PC-9 (cell line): Measurements from ENCODE around the gene RANBP10. TPM values are rescaled to one million over a fixed set of nuclear protein-coding genes. Genes with fewer than 3 reads are reported as not detected.
A peak's percentile ranks its signal among the peaks of the same experiment; 100 is the strongest.

Experiments used
- BruUV-seq: library from RNA; stranded (reverse); fragments of 400-500 nt; replicated peaks from 2 replicates; lab custom pipeline; 2021; lab: Mats Ljungman, UMichigan
- CTCF ChIA-PET: fragments of 300-600 bp; sonication (Branson Sonifier 250); formaldehyde crosslinking; loops from one replicate; lab custom pipeline; 2022; ENCODE audit warnings: antibody characterized with exemption; lab: Charles Lee
- POLR2A ChIA-PET: fragments of 300-600 bp; sonication (Branson Sonifier 250); formaldehyde crosslinking; loops from one replicate; lab custom pipeline; 2022; ENCODE audit warnings: antibody characterized with exemption; ENCODE audit not compliant: unreplicated experiment; lab: Charles Lee
- DNase-seq, 2 experiments: peaks; one replicate each; pipeline versions ENCODE4 v3.0.0 to v3.0.0-alpha.2; 2015 to 2022; ENCODE audit warnings: mixed read lengths in 1 of 2
- H2AFZ ChIP-seq: fragments of 200-600 bp; sonication (generic); 2 replicates; pipeline ENCODE4 v1.8.1; 2017; ENCODE audit warnings: antibody characterized with exemption
- H3F3A ChIP-seq: fragments of 200-600 bp; sonication (generic); 2 replicates; pipeline ENCODE4 v1.8.1; 2017; ENCODE audit warnings: antibody characterized with exemption, mild to moderate bottlenecking, low read depth; ENCODE audit not compliant: insufficient read depth
- H3K27ac ChIP-seq: fragments of 200-600 bp; sonication (generic); 2 replicates; pipeline ENCODE4 v1.6.1; 2016; ENCODE audit warnings: mixed run types
- H3K27me3 ChIP-seq: fragments of 200-600 bp; sonication (generic); 2 replicates; pipeline ENCODE4 v1.6.1; 2016; ENCODE audit warnings: low read depth, mixed run types; ENCODE audit not compliant: insufficient read depth
- H3K36me3 ChIP-seq: fragments of 200-600 bp; sonication (generic); 2 replicates; pipeline ENCODE4 v1.6.1; 2016; ENCODE audit warnings: low read depth, mixed run types
- H3K4me1 ChIP-seq: fragments of 200-600 bp; sonication (generic); replicated peaks from 2 replicates; pipeline ENCODE4 v1.6.1; 2016; ENCODE audit warnings: mixed run types; ENCODE audit not compliant: insufficient read depth
- H3K4me2 ChIP-seq: fragments of 200-600 bp; sonication (generic); 2 replicates; pipeline ENCODE4 v1.6.1; 2017; ENCODE audit warnings: mixed run types
- H3K4me3 ChIP-seq: fragments of 200-600 bp; sonication (generic); 2 replicates; pipeline ENCODE4 v1.6.1; 2016; ENCODE audit warnings: mixed run types
- H3K79me2 ChIP-seq: fragments of 200-600 bp; sonication (generic); 2 replicates; pipeline ENCODE4 v1.6.1; 2017; ENCODE audit warnings: low read depth, mixed run types
- H3K9me2 ChIP-seq: fragments of 200-600 bp; sonication (generic); 2 replicates; pipeline ENCODE4 v1.8.1; 2017; ENCODE audit warnings: mild to moderate bottlenecking; ENCODE audit not compliant: insufficient read depth
- H3K9me3 ChIP-seq: fragments of 200-600 bp; sonication (generic); 2 replicates; pipeline ENCODE4 v1.8.1; 2016; ENCODE audit warnings: low read depth; ENCODE audit not compliant: insufficient read depth
- H4K20me1 ChIP-seq: fragments of 200-600 bp; sonication (generic); 2 replicates; pipeline ENCODE4 v1.8.1; 2017; ENCODE audit not compliant: insufficient read depth
- EZH2 ChIP-seq: fragments of 200-600 bp; sonication (generic); IDR thresholded peaks from 2 replicates; pipeline ENCODE4 v1.8.0; 2017; ENCODE audit warnings: antibody characterized with exemption, low read depth
- intact Hi-C: fragments of 100-400 bp; cut with micrococcal nuclease; formaldehyde crosslinking; loops from one replicate; pipeline ENCODE4 v1.10.0; 2022; ENCODE audit not compliant: unreplicated experiment
- total RNA-seq: library from RNA; stranded (reverse); gene quantifications from 2 replicates; pipeline ENCODE4 v1.2.3, GENCODE V29; 2021
- TF ChIP-seq, protein P1 (sequence below): fragments of 200-600 bp; sonication (generic); conservative IDR thresholded peaks from 2 replicates; pipeline ENCODE4 v1.6.1; 2017; ENCODE audit warnings: mixed run types, antibody characterized with exemption, mild to moderate bottlenecking, moderate library complexity

RANBP10 gene
- total RNA-seq, 1 experiment from 2014 or later = 21.0 TPM

DNA sequence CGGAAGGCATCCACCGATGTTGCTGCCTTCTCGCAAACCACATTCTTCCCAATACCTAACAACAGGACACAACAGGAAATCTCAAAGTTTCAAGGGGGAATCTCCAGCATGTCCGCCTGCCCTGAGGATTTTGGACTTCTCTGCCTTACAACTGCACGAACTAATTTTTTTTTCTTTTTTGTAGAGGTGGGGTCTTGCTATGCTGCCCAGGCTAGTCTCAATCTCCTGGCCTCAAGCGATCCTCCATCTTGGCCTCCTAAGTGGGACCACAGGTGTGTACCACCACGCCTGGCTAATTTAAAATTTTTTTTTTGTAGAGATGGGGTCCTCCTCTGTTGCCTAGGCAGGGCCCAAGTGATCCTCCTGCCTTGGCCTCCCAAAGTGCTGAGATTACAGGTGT lies 130.4 kb downstream of the RANBP10 start:
- Histone ChIP-seq H3K9me3 (no peaks in the 10 kb centered on the region), H3K4me3 (no peak overlapping the region), H3K27me3 (no peaks in the 10 kb centered on the region), H2AFZ (no peak overlapping the region), H3K4me1 (peaks cover 26% of the 10 kb centered on the region), H3K36me3 (no peaks in the 10 kb centered on the region), H3K9me2 (no peaks in the 10 kb centered on the region), H3K79me2 (0 out of 2 replicates have a peak, but pooled peaks cover 3% of the 10 kb centered on the region), H4K20me1 (no peaks in the 10 kb centered on the region), H3K4me2 (peak overlapping the region; percentile 30; the same call in 1 of the 2 replicates), H3K27ac (peak overlapping the region; percentile 78), H3F3A (peaks cover 32% of the 10 kb centered on the region)
- CTCF ChIA-PET = interaction anchor here (0.5 to 1.1 kb wide), 2 partner anchors 92 to 112 kb away, joined by 3 to 5 read pairs; no protein-coding TSS in a partner anchor
- DNase-seq = no peak
- intact Hi-C loops = loop anchor here (5.0 to 10.0 kb wide), 3 partner anchors 46 to 559 kb away; partner anchors contain the start of gene ESRP2
- no TSS peak for BruUV-seq
- TF ChIP-seq, protein P1, sequence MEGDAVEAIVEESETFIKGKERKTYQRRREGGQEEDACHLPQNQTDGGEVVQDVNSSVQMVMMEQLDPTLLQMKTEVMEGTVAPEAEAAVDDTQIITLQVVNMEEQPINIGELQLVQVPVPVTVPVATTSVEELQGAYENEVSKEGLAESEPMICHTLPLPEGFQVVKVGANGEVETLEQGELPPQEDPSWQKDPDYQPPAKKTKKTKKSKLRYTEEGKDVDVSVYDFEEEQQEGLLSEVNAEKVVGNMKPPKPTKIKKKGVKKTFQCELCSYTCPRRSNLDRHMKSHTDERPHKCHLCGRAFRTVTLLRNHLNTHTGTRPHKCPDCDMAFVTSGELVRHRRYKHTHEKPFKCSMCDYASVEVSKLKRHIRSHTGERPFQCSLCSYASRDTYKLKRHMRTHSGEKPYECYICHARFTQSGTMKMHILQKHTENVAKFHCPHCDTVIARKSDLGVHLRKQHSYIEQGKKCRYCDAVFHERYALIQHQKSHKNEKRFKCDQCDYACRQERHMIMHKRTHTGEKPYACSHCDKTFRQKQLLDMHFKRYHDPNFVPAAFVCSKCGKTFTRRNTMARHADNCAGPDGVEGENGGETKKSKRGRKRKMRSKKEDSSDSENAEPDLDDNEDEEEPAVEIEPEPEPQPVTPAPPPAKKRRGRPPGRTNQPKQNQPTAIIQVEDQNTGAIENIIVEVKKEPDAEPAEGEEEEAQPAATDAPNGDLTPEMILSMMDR = no peak
- no peak for TF ChIP-seq EZH2
- POLR2A ChIA-PET = no interaction called here

DNA sequence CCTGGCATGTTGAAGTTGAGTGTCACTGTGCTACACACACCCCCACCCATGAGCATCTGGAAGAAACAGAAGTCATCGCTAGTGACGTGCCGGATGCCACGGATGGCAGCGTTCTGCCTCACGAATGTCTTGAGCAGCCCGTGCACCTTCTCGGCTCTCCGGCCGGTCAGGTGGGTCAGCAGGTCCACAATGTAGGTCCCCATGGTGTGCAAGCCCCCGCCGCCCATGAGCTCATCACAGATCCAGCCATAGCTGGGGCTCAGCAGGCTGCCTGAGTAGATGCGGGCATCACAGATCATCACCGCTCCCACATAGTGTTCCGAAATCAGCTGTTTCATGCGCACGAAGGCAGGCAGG lies 130.8 kb downstream of the RANBP10 start:
- Histone ChIP-seq H3K4me3 (no peak overlapping the region), H3K4me2 (no peak overlapping the region), H3K36me3 (no peaks in the 10 kb centered on the region), H4K20me1 (no peaks in the 10 kb centered on the region), H3K4me1 (peaks cover 26% of the 10 kb centered on the region), H3K27me3 (no peaks in the 10 kb centered on the region), H2AFZ (no peak overlapping the region), H3K9me3 (no peaks in the 10 kb centered on the region), H3K79me2 (0 out of 2 replicates have a peak, but pooled peaks cover 3% of the 10 kb centered on the region), H3K27ac (no peak overlapping the region), H3K9me2 (no peaks in the 10 kb centered on the region), H3F3A (peaks cover 32% of the 10 kb centered on the region)
- BruUV-seq = no TSS peak
- CTCF ChIA-PET = no interaction called here
- POLR2A ChIA-PET = no interaction called here
- DNase-seq = no peak
- intact Hi-C loops = loop anchor here (5.0 to 10.0 kb wide), 3 partner anchors 47 to 559 kb away; partner anchors contain the start of gene ESRP2
- TF ChIP-seq EZH2 = no peak
- TF ChIP-seq, protein P1 = no peak

DNA sequence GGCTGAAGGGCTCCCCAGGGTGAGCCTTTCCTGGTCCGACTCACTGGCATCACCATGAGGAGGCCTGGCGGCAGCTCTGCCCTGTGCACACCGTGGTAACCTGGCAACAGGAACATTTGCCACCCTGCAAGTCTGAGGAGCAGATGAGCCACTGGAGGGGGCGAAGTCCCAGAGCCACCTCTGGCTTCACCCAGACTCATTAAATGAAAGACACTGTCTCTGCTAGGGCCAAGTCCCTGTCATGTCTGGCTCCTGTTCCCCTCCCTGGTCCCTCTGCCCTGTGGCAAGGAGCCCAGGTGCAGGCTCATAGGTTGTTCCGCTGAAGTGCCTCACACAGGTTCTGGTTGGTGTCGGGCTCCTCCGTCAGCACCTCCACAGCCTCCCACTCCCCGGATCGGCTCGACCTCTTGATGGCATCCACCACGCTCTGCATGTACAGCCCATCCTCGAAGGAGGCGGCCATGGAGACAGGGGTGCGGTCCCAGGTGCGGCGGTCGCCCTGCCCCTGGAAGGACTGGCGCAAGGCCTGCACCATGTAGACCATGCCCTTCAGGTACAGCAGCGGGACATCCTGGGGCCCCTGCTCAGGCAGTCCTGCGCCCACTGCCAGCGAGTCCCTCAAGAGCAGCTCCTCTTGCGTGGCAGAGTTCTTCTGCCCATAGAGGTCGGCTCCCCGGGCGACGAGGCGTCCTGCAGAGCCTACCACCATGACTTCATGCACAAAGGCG lies 131.3 kb downstream of the RANBP10 start:
- TF ChIP-seq, protein P1 = no peak
- no peak for TF ChIP-seq EZH2
- Histone ChIP-seq H3K27ac (no peak overlapping the region), H3K4me1 (peaks cover 26% of the 10 kb centered on the region), H3K79me2 (0 out of 2 replicates have a peak, but pooled peaks cover 3% of the 10 kb centered on the region), H3K36me3 (no peaks in the 10 kb centered on the region), H3K4me2 (no peak overlapping the region), H4K20me1 (no peaks in the 10 kb centered on the region), H3K27me3 (no peaks in the 10 kb centered on the region), H2AFZ (no peak overlapping the region), H3K9me3 (no peaks in the 10 kb centered on the region), H3K4me3 (no peak overlapping the region), H3F3A (peaks cover 32% of the 10 kb centered on the region), H3K9me2 (no peaks in the 10 kb centered on the region)
- no TSS peak for BruUV-seq
- CTCF ChIA-PET = no interaction called here
- intact Hi-C loops = loop anchor here (5.0 to 10.0 kb wide), 3 partner anchors 47 to 560 kb away; partner anchors contain the start of gene ESRP2
- DNase-seq = peak in 1 of 2 experiments; percentile 9
- POLR2A ChIA-PET = no interaction called here
